Skeletal muscle tissue (tissue), 4 donors: ENCODE data around the gene TSPAN14. TPM values are rescaled to one million over a fixed set of nuclear protein-coding genes. Genes with fewer than 3 reads are reported as not detected.

Experiments
- H3K27ac ChIP-seq: one replicate; pipeline ENCODE4 v1.7.0; 2013; ENCODE audit warnings: mild to moderate bottlenecking, low read depth, low read length, inconsistent platforms
- H3K27me3 ChIP-seq, 3 donors: one replicate each; pipeline ENCODE4 v1.7.0; 2013; ENCODE audit warnings: low read length in 3 of 3; ENCODE audit not compliant: control insufficient read depth in 3 of 3, insufficient read depth in 3 of 3
- H3K36me3 ChIP-seq, 3 donors: one replicate each; pipeline ENCODE4 v1.7.0; 2013; ENCODE audit warnings: low read length in 3 of 3; ENCODE audit not compliant: control insufficient read depth in 3 of 3, insufficient read depth in 3 of 3
- H3K4me1 ChIP-seq, 3 donors: one replicate each; pipeline ENCODE4 v1.7.0; 2013; ENCODE audit warnings: low read length in 3 of 3, mild to moderate bottlenecking in 3 of 3; ENCODE audit not compliant: control insufficient read depth in 3 of 3, insufficient read depth in 3 of 3
- H3K4me3 ChIP-seq, 3 donors: one replicate each; pipeline ENCODE4 v1.7.0; 2013; ENCODE audit warnings: low read length in 3 of 3
- H3K9ac ChIP-seq, 3 donors: one replicate each; pipeline ENCODE4 v1.7.0; 2013; ENCODE audit warnings: low read length in 3 of 3, mild to moderate bottlenecking in 3 of 3, moderate library complexity in 2 of 3, low read depth in 1 of 3
- H3K9me3 ChIP-seq, 3 donors: one replicate each; pipeline ENCODE4 v1.7.0; 2013; ENCODE audit warnings: low read length in 3 of 3; ENCODE audit not compliant: control insufficient read depth in 3 of 3
- total RNA-seq: library from RNA; depleted of rRNA; stranded (reverse); fragments of >200 nt; gene quantifications from one replicate; pipeline ENCODE4 v1.2.3, GENCODE V29; 2014
- donor health status: Osteomylitis.

The TSPAN14 gene
- total RNA-seq, 1 donor from 2014 or later = 6.3 TPM

DNA sequence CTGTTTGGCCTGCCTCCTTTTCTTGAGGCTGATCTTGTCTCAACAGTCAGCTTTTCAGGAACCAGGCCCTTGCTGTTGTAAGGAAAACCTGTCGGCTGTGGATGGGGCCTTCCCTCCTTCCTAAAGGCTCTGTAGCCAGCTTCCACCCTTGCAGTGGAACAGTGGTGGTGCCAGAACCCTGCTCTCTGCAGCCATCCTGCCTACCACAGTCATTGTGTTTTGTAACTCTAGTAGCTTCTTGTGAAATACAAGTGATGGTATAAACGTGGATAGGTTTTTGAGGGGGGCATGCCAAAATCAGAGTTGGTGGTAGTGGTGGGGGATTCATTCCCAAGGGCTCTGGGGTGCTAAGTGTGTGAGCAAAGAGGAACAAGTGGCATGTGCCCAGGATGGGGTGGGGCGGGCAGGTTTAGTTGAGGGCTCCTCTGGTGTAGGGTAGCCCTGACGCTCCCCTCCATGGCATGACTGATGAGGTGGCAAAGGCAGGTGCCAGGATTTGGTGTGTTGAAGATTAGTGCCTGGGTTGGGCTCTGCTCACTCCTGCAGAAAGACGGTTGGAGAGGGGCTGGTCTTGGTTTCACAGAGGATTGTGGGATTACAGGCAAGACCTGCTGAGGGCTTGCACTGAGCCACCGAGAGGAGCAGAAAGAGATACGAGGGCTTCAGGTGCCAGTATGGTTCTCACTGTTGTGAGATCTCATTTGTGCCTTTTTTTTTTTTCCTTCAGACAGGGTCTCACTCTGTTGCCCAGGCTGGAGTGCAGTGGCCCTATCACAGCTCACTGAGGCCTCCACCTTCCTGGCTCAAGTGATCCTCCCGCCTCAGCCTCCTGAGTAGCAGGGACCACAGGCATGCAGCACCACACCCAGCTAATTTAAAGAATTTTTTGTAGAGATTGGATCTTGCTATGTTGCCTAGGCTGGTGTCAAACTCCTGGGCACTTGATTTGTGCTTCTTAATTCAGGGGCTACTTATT, 7.4 kb downstream of the TSPAN14 start:
- Histone ChIP-seq H3K4me3 (peak overlapping the region in 1 of 3 donors; percentile 33), H3K4me1 (peaks cover 84 to 86% (median 85%) of the 10 kb centered on the region in 3 donors), H3K36me3 (peaks cover 0 to 2% (median 0%) of the 10 kb centered on the region in 3 donors), H3K9ac (peak overlapping the region in 2 of 3 donors; percentile 51 to 69), H3K27me3 (no peaks in the 10 kb centered on the region), H3K9me3 (no peaks in the 10 kb centered on the region), H3K27ac (peak overlapping the region; percentile 49)

DNA sequence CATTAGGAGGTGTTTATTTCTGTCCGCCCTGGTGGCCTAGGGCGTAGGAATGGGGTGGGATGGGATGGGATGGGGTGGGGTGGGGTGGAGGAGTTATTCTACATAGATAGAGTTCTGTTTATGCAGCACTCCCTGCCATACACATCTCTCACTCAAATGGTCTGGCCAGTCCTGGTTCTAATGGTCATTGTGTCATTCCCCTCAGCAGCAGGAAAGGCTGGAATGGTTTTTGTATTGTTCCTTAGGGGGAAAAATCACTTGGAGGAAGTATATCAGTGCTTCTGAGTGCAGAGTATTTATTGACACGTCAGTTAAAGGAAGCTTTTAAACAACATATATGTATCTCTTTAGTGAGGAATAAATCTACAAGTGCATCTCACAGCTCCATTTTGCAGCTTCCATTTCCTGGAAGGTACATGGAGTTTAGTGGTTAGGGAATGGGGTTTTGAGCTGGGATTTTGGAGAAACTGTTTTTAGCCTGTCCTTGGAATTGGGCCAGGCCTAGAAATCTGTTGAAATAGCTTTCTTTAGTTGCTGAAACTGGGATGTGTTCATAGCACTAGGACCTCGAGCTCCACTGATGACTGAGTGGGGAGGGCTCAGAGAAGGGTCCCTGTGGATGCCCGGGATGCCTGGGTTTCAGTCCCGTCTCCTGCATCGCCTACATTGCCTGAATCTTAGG, 8.3 kb downstream of the TSPAN14 start:
- peak overlapping the region; percentile 28 for H3K27ac ChIP-seq
- peak overlapping the region in 1 of 3 donors; percentile 45 for H3K9ac ChIP-seq
- peak overlapping the region in 2 of 3 donors; percentile 32 to 35 for H3K4me3 ChIP-seq
- peaks cover 83 to 90% (median 86%) of the 10 kb centered on the region in 3 donors for H3K4me1 ChIP-seq
- H3K36me3 ChIP-seq = peaks cover 0 to 2% (median 0%) of the 10 kb centered on the region in 3 donors
- no peaks in the 10 kb centered on the region for H3K27me3 ChIP-seq
- no peaks in the 10 kb centered on the region for H3K9me3 ChIP-seq

DNA sequence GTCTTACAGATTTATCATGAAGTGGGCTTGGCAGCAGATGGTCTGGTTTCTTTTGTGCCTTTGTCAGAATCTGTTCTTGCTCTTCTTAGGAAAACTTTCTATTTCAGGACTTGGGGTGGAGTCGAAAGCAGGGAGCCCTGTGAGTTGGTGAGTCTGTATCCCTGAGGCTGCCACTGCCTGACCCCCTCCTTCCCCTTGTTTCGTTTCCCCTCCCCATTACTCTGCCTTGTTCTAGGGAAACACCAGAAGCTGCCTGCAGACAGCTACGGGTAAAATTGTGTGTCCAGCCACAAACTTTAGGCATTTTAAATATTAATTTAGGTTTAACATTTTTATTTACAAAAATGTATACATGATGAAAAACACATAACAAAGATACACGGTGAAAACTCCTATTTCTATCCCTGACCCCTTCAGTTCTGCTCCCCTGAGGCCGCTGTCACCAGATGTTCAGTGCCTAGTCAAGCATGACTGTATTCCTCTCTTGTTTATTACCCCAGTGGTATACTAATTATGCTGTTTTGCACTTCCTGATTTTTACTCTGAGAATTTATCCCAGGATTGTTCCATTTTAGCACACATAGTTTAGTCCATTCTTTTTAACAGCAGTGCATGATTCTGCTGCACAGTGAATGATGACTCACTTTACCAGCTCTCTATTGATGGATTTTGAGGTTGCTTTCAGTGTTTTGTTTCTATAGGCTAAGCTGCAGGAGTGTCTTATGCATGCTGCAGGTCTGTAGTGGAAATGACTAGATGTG, 9.1 kb downstream of the TSPAN14 start:
- Histone ChIP-seq H3K27me3 (no peaks in the 10 kb centered on the region), H3K9me3 (no peaks in the 10 kb centered on the region), H3K4me1 (peaks cover 82 to 88% (median 86%) of the 10 kb centered on the region in 3 donors), H3K36me3 (no peaks in the 10 kb centered on the region), H3K9ac (peak overlapping the region in 1 of 3 donors; percentile 45), H3K27ac (peak overlapping the region; percentile 28), H3K4me3 (peak overlapping the region in 1 of 3 donors; percentile 35)

DNA sequence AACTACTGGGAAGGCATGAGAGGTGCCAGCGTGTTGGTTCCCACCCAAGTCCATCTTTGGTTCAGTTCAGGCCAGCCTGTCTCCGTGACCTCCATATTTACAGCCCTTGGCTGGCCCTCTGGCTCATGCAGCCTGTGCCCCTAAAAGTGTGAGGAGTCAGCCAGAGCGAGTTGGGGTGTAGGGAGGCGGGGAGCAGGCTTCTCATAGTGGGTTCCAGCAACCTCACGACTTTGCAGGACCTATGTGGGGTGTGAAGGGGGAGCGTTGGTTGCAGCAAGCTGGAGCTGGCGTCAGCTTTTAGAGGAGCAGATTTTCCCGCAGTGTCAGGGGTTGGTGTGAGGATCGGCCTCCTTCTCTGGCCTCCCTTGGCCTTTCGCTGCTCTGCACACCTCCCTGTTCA, 9.8 kb downstream of the TSPAN14 start:
- no peaks in the 10 kb centered on the region for H3K9me3 ChIP-seq
- peak overlapping the region in 1 of 3 donors; percentile 23 for H3K4me3 ChIP-seq
- no peaks in the 10 kb centered on the region for H3K36me3 ChIP-seq
- H3K27me3 ChIP-seq = no peaks in the 10 kb centered on the region
- peaks cover 82 to 89% (median 83%) of the 10 kb centered on the region in 3 donors for H3K4me1 ChIP-seq
- peak overlapping the region; percentile 69 for H3K27ac ChIP-seq
- H3K9ac ChIP-seq = peak overlapping the region in 2 of 3 donors; percentile 22 to 41

DNA sequence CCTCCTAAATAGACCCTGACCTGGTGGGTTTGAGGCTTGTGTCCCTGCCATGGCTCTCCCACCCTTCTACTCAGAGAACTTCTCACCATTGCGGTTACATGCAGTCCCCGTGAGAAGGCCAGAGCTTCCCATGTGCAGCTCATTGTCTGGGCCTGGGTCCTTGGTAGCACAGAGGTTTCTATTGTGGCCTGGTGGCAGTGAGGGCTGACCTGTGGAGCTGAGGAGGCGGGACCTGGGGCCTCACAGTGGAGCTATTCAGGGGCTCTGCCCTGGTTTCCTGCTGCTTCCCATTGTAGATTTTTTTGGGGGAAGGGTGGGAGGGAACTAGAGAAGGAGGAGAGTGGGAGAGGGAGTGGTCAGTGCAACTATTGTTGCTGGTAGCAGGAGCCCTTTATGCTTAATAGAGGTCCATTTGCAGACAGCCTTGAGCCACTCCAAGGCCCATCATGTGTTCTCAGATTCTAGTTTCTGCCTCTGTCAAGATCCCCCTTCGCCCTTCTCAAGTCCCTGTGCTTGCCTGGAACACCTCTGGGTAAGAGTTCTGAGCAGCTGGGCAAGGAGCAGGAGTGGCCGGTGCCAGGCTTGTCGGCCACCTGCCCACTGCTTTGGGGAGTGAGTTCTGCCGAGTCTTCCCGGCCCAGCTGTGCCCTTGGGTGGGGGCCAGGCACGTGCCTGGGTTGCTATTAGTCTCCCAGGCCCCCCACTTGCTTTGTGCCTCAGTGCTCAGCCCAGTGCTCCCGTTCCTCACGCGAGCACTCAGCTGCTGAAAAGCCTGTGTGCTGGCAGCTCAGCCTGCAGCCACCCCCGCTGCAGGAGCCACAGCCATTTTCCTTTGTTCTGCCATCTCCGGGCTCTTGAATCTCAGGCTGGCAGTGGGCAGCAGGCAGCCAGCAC, 10.7 kb downstream of the TSPAN14 start:
- H3K27ac ChIP-seq = peak overlapping the region; percentile 69
- peak overlapping the region; percentile 15 to 66 (median 60) for H3K9ac ChIP-seq
- no peaks in the 10 kb centered on the region for H3K27me3 ChIP-seq
- peaks cover 77 to 86% (median 77%) of the 10 kb centered on the region in 3 donors for H3K4me1 ChIP-seq
- no peaks in the 10 kb centered on the region for H3K9me3 ChIP-seq
- no peaks in the 10 kb centered on the region for H3K36me3 ChIP-seq
- peak overlapping the region; percentile 36 to 52 (median 52) for H3K4me3 ChIP-seq

DNA sequence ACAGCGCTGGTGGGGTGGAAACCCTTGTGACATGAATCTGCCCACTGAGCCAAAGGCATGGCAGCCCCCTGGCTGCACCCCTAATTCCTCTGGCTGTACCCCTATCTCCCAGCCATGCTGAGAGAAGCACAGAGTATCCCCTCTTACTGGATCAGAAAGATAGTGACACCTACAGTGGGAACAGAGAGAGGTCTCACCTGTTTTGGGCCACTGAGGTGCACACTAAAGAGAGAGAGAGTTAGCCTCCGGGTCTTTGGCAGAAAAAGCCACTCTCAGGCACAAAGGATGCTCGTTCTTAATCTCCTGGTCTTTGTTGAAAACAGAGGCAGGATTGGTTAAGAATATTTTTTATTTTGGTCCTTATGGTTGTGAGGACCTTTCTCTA, 11.3 kb downstream of the TSPAN14 start:
- peak overlapping the region; percentile 69 for H3K27ac ChIP-seq
- peak overlapping the region; percentile 20 to 52 (median 36) for H3K4me3 ChIP-seq
- no peaks in the 10 kb centered on the region for H3K9me3 ChIP-seq
- H3K9ac ChIP-seq = peak overlapping the region; percentile 15 to 66 (median 60)
- H3K4me1 ChIP-seq = peaks cover 71 to 79% (median 73%) of the 10 kb centered on the region in 3 donors
- H3K27me3 ChIP-seq = no peaks in the 10 kb centered on the region
- no peaks in the 10 kb centered on the region for H3K36me3 ChIP-seq

DNA sequence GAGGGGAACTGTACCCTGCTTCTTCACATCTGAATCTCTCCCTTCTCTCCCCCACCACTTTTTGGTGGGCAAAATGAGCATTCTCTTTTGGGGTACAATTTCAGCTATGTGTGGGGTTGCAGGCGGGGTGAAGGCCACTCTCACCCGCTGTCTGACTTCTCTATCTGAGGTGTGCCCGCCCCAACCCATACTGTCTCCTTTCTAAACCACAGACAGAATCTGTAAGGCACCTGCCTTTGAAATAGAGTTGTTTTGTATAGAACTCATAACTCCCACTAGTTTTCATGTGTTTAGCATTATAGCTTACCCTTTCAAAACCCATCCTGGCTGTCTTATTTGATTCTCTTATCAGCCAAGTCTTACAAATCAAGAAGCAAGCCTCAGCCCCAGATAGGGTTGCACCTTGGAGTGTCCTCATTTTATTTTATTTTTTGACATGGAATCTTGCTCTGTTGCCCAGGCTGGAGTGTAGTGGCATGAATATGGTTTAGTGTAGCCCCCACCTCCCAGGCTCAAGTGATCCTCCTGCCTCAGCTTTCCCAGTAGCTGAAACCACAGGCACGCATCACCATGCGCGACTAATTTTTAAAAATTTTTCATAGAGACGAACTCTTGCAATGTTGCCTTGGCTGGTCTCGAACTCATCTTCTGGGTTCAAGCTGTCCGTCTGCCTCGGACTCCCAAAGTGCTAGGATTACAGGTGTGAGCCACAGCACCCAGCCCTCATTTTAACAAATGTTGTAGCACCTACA, 11.9 kb downstream of the TSPAN14 start:
- Histone ChIP-seq H3K36me3 (no peaks in the 10 kb centered on the region), H3K27ac (peak overlapping the region; percentile 69), H3K9me3 (no peaks in the 10 kb centered on the region), H3K27me3 (no peaks in the 10 kb centered on the region), H3K4me3 (peak overlapping the region in 1 of 3 donors; percentile 20), H3K9ac (peak overlapping the region in 1 of 3 donors; percentile 37), H3K4me1 (peaks cover 71 to 74% (median 71%) of the 10 kb centered on the region in 3 donors)

DNA sequence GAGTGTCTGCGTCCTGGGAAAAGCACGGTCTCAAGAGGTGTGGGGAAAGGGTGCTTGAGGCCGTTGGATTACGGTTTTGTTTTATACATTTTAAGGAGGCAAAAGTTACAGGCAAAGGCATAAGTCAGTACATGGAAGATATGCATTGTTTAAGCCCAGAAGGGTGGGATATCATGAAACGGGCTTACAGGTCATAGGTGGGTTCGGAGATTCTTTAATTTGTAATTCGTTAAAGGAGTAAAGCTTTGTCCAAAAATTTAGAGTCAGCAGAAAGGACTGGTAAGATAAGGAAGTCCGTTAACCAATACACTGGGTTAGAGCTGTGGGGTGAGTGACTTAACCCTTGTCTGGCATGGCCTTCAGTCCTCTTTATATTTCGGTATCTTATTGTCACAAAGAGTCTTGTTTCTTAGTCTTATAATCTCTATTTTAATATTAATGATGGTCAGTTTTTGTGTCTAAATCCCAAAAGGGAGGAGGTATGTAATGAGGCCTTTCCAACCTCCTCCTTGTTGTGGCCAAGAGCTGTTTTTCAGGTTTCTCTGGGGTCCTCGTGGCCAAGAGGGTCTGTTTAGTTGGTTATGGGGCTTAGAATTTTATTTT, 12.7 kb downstream of the TSPAN14 start:
- Histone ChIP-seq H3K27me3 (no peaks in the 10 kb centered on the region), H3K27ac (peak overlapping the region; percentile 62), H3K9ac (no peak overlapping the region), H3K9me3 (no peaks in the 10 kb centered on the region), H3K4me3 (no peak overlapping the region), H3K36me3 (no peaks in the 10 kb centered on the region), H3K4me1 (peaks cover 68 to 71% (median 68%) of the 10 kb centered on the region in 3 donors)
